ENCODE results near the gene LRRN4CL.

The LRRN4CL gene

DNA sequence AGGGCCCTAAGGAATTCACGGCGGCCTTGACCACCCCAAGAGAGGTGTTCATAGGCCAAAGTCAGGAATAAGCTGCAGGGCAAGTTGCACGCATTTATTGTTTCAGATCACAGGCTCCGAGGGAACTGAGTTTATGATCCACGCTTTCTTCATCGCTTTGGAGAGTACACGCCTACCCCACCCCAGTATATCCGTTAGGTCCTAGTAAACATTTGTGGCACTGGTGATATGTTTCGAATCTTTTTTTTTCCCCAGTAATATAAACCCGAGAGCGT lies 43.7 kb downstream of the LRRN4CL start:
- H3K4me3 ChIP-seq (ENCODE audit: low read depth, low read length), result peak overlapping the region; percentile 96
- H3K27ac ChIP-seq (ENCODE audit: low read depth, low read length), result peak overlapping the region; percentile 99; the same call in 1 of the 2 replicates
- peaks cover 10% of the 10 kb centered on the region for H3K4me1 ChIP-seq (ENCODE audit: control insufficient read depth, insufficient read depth, low read length)
- H3K9ac ChIP-seq (ENCODE audit: low read length), result peak overlapping the region; percentile 99
- H3K9me3 ChIP-seq (ENCODE audit: control insufficient read depth, insufficient read depth, low read depth, low read length), result no peaks in the 10 kb centered on the region
- no peaks in the 10 kb centered on the region for H3K27me3 ChIP-seq (ENCODE audit: control insufficient read depth, insufficient read depth, low read length)
- H3K36me3 ChIP-seq (ENCODE audit: control insufficient read depth, insufficient read depth, low read length), result peaks cover 49% of the 10 kb centered on the region

DNA sequence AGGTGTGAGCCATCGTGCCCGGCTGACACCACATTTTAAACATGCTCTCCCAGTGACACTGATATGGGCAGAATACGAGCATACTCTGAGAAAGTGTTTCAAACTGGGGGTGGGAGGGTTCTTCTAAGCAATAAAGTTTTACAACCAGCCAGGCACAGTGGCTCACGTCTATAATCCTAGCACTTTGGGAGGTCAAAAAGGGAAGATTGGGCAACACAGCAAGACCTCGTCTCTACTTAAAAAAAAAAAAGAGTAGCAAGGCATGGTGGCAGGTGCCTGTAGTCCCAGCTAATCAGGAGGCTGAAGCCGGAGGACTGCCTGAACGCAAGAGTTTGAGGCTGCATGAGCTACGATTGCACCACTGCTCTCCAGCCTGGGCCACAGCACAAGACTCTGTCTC lies 45.1 kb downstream of the LRRN4CL start:
- Histone ChIP-seq H3K27me3 (ENCODE audit: control insufficient read depth, insufficient read depth, low read length) (no peaks in the 10 kb centered on the region), H3K36me3 (ENCODE audit: control insufficient read depth, insufficient read depth, low read length) (peaks cover 48% of the 10 kb centered on the region), H3K4me1 (ENCODE audit: control insufficient read depth, insufficient read depth, low read length) (peaks cover 10% of the 10 kb centered on the region), H3K4me3 (ENCODE audit: low read depth, low read length) (no peak overlapping the region), H3K27ac (ENCODE audit: low read depth, low read length) (no peak overlapping the region), H3K9me3 (ENCODE audit: control insufficient read depth, insufficient read depth, low read depth, low read length) (no peaks in the 10 kb centered on the region), H3K9ac (ENCODE audit: low read length) (no peak overlapping the region)
